ENCODE results near the gene RNF212. TPM values are rescaled to one million over a fixed set of nuclear protein-coding genes. Genes with fewer than 3 reads are reported as not detected.

The RNF212 gene
- total RNA-seq, 4 donors from 2014 or later, result 3.7 to 16.1 (median 7.3) TPM

GRCh38 chr4:1033840-1034551, 79.4 kb downstream of the RNF212 start:
- TF ChIP-seq CTCF (IDR thresholded peaks at IDR 0.05; ENCODE audit: low read depth), result no peak

- TF ChIP-seq CTCF (IDR thresholded peaks at IDR 0.05; ENCODE audit: low read depth), result no peak
These were observed 80.5 kb downstream of the RNF212 start for GRCh38 chr4:1032861-1033260.

- no peak for TF ChIP-seq CTCF (IDR thresholded peaks at IDR 0.05; ENCODE audit: low read depth)
These were observed 81.2 kb downstream of the RNF212 start for GRCh38 chr4:1031956-1032795.

DNA sequence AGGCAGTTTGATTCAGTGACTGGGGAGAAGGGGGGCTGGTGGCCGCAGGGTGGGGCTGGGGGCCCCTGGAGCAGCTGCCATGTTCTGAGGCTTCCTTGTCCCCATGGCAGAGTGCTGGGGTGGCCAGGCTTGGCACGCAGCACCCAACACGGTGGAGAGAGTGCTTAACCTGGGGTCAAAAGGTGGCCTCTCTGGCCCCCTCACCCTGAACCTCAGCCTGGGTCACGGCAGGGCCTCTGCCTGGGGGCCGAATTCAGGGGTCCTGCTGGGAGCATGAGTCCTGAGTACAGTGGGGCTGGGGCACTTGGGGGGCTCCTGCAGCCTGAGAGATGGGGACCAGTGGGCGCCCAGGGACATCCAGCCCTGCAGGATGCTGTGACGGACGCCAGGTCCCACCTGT, 82.0 kb downstream of the RNF212 start:
- TF ChIP-seq CTCF (IDR thresholded peaks at IDR 0.05; ENCODE audit: low read depth), result no peak

GRCh38 chr4:1030559-1030958, 82.8 kb downstream of the RNF212 start:
- TF ChIP-seq CTCF (IDR thresholded peaks at IDR 0.05; ENCODE audit: low read depth), result no peak

DNA sequence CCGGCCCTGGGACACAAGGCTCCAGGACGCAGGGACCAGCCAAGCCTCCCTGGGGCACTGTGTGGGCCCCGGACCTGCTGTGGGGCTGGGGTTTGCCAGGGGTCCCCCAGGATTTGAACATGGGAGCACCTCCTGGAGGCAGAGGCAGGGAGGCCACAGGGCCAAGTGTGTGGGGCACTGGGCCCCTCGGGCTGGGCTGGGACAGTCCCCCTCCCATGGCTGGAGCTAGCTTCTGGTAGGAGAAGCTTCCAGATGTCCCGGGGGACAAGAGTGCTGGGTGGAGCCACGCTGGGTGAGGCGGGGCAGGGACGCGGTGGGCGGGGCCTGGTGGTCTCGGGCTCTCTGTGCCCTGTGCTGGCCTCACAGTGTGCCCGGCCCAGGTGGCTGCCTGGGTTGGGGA, 83.3 kb downstream of the RNF212 start:
- TF ChIP-seq CTCF (IDR thresholded peaks at IDR 0.05; ENCODE audit: low read depth), result no peak

- TF ChIP-seq CTCF (IDR thresholded peaks at IDR 0.05; ENCODE audit: low read depth), result no peak
These were observed 83.8 kb downstream of the RNF212 start for GRCh38 chr4:1029529-1029928.
